WTC11 (cell line): ENCODE data around the gene PSD2. TPM values are rescaled to one million over a fixed set of nuclear protein-coding genes. Genes with fewer than 3 reads are reported as not detected.

Source experiments
- ATAC-seq: fragments of 200-7000 bp; cut with Tn5 transposase; 2 replicates; pipeline ENCODE4 v1.10.0; 2021; ENCODE audit warnings: mild to moderate bottlenecking, moderate library complexity
- CTCF ChIA-PET: fragments of 300-600 bp; sonication (Branson Sonifier 250); formaldehyde crosslinking; loops from one replicate; lab custom pipeline; 2021; ENCODE audit warnings: antibody characterized with exemption; lab: Charles Lee
- POLR2A ChIA-PET: fragments of 350-600 bp; sonication (Branson Sonifier 250); formaldehyde crosslinking; loops from one replicate; lab custom pipeline; 2021; ENCODE audit warnings: antibody characterized with exemption; lab: Charles Lee
- DNase-seq: peaks from one replicate; pipeline ENCODE4 v3.0.0; 2021; ENCODE audit warnings: low spot score
- H3K27ac Mint-ChIP-seq: 2 replicates; pipeline ENCODE4 v1.8.0; 2021; ENCODE audit warnings: mixed read lengths
- H3K27me3 Mint-ChIP-seq: 2 replicates; pipeline ENCODE4 v1.8.0; 2021; ENCODE audit warnings: low read depth, mild to moderate bottlenecking, moderate library complexity, mixed read lengths
- H3K36me3 Mint-ChIP-seq: 2 replicates; pipeline ENCODE4 v1.8.0; 2021; ENCODE audit warnings: mixed read lengths
- H3K4me1 Mint-ChIP-seq: 2 replicates; pipeline ENCODE4 v1.8.0; 2022; ENCODE audit warnings: mixed read lengths
- H3K4me3 Mint-ChIP-seq: 2 replicates; pipeline ENCODE4 v1.8.0; 2021; ENCODE audit warnings: mild to moderate bottlenecking, moderate library complexity, mixed read lengths
- H3K9me3 Mint-ChIP-seq: 2 replicates; pipeline ENCODE4 v1.8.0; 2021; ENCODE audit warnings: mixed read lengths
- ATF3 ChIP-seq: sonication (generic); formaldehyde crosslinking; conservative IDR thresholded peaks from 2 replicates; pipeline ENCODE4 v1.8.1; 2022; ENCODE audit warnings: mild to moderate bottlenecking, missing genetic modification reagents
- CBFB ChIP-seq: sonication (generic); formaldehyde crosslinking; IDR thresholded peaks from 2 replicates; pipeline ENCODE4 v1.8.1; 2022; ENCODE audit warnings: mild to moderate bottlenecking, low read depth, missing genetic modification reagents
- EMX1 ChIP-seq: fragments of 250-450 bp; sonication (Bioruptor Pico); IDR thresholded peaks from 2 replicates; pipeline ENCODE4 v1.8.0; 2021; ENCODE audit warnings: mild to moderate bottlenecking
- ESRRA ChIP-seq: sonication (generic); formaldehyde crosslinking; IDR thresholded peaks from 2 replicates; pipeline ENCODE4 v1.8.1; 2022; ENCODE audit warnings: mild to moderate bottlenecking, missing genetic modification reagents, borderline replicate concordance
- HMGXB4 ChIP-seq: sonication (generic); formaldehyde crosslinking; IDR thresholded peaks from 2 replicates; pipeline ENCODE4 v1.8.1; 2023; ENCODE audit warnings: mild to moderate bottlenecking, moderate library complexity, missing genetic modification reagents
- NFATC4 ChIP-seq: fragments of 250-450 bp; sonication (Bioruptor Pico); IDR thresholded peaks from 2 replicates; pipeline ENCODE4 v1.9.0; 2021; ENCODE audit warnings: mild to moderate bottlenecking
- SMAD4 ChIP-seq: sonication (generic); formaldehyde crosslinking; IDR thresholded peaks from 2 replicates; pipeline ENCODE4 v1.8.0; 2022; ENCODE audit warnings: mild to moderate bottlenecking, missing genetic modification reagents
- TEAD1 ChIP-seq: sonication (generic); formaldehyde crosslinking; IDR thresholded peaks from 2 replicates; pipeline ENCODE4 v1.8.0; 2022; ENCODE audit warnings: mild to moderate bottlenecking, missing genetic modification reagents
- ZNF121 ChIP-seq: sonication (generic); formaldehyde crosslinking; IDR thresholded peaks from 2 replicates; pipeline ENCODE4 v1.8.0; 2023; ENCODE audit warnings: missing genetic modification reagents
- ZNF232 ChIP-seq: sonication (generic); formaldehyde crosslinking; IDR thresholded peaks from 2 replicates; pipeline ENCODE4 v1.8.0; 2022; ENCODE audit warnings: mild to moderate bottlenecking, missing genetic modification reagents
- total RNA-seq: library from RNA; stranded (reverse); gene quantifications from 3 replicates; pipeline ENCODE4 v1.2.3, GENCODE V29; 2021
- TF ChIP-seq, protein P1 (sequence below): sonication (generic); formaldehyde crosslinking; IDR thresholded peaks from 2 replicates; pipeline ENCODE4 v1.8.1; 2022; ENCODE audit warnings: low read depth, mild to moderate bottlenecking, moderate library complexity, missing genetic modification reagents, borderline replicate concordance
- TF ChIP-seq, protein P2 (sequence below): fragments of 250-450 bp; sonication (Bioruptor Pico); IDR thresholded peaks from 2 replicates; pipeline ENCODE4 v2.1.2; 2022; ENCODE audit warnings: mild to moderate bottlenecking, moderate library complexity
- TF ChIP-seq, protein P3 (sequence below): sonication (generic); formaldehyde crosslinking; IDR thresholded peaks from 2 replicates; pipeline ENCODE4 v1.8.1; 2023; ENCODE audit warnings: mild to moderate bottlenecking, missing genetic modification reagents
- TF ChIP-seq, protein P4 (sequence below): fragments of 250-450 bp; sonication (Bioruptor Pico); IDR thresholded peaks from 2 replicates; pipeline ENCODE4 v1.8.0; 2021; ENCODE audit warnings: mild to moderate bottlenecking
- TF ChIP-seq, protein P5 (sequence below): fragments of 250-450 bp; sonication (Bioruptor Pico); IDR thresholded peaks from 2 replicates; pipeline ENCODE4 v1.9.0; 2021; ENCODE audit warnings: moderate library complexity, mild to moderate bottlenecking, inconsistent platforms, borderline replicate concordance
- TF ChIP-seq, protein P6 (sequence below): sonication (generic); formaldehyde crosslinking; IDR thresholded peaks from 2 replicates; pipeline ENCODE4 v1.8.1; 2022; ENCODE audit warnings: mild to moderate bottlenecking, moderate library complexity, missing genetic modification reagents
- TF ChIP-seq, protein P7 (sequence below): sonication (generic); formaldehyde crosslinking; IDR thresholded peaks from 2 replicates; pipeline ENCODE4 v1.8.1; 2023; ENCODE audit warnings: mild to moderate bottlenecking, missing genetic modification reagents, moderate library complexity

PSD2 gene
- total RNA-seq, 1 experiment from 2014 or later, result 0.57 TPM

- Mint-ChIP-seq H3K27ac (no peak overlapping the region), H3K4me1 (peaks cover 12% of the 10 kb centered on the region), H3K4me3 (no peak overlapping the region), H3K27me3 (peaks cover 6% of the 10 kb centered on the region), H3K9me3 (no peaks in the 10 kb centered on the region), H3K36me3 (no peaks in the 10 kb centered on the region)
- POLR2A ChIA-PET, result no interaction called here
- ATAC-seq (no peak), DNase-seq (no peak)
- TF ChIP-seq ZNF121 (CRISPR knock-in tag), result no peak
- TF ChIP-seq TEAD1, result no peak
- TF ChIP-seq CBFB (CRISPR knock-in tag), result no peak
- TF ChIP-seq, protein P1, sequence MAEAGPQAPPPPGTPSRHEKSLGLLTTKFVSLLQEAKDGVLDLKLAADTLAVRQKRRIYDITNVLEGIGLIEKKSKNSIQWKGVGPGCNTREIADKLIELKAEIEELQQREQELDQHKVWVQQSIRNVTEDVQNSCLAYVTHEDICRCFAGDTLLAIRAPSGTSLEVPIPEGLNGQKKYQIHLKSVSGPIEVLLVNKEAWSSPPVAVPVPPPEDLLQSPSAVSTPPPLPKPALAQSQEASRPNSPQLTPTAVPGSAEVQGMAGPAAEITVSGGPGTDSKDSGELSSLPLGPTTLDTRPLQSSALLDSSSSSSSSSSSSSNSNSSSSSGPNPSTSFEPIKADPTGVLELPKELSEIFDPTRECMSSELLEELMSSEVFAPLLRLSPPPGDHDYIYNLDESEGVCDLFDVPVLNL (CRISPR knock-in tag), result no peak
- TF ChIP-seq, protein P2, sequence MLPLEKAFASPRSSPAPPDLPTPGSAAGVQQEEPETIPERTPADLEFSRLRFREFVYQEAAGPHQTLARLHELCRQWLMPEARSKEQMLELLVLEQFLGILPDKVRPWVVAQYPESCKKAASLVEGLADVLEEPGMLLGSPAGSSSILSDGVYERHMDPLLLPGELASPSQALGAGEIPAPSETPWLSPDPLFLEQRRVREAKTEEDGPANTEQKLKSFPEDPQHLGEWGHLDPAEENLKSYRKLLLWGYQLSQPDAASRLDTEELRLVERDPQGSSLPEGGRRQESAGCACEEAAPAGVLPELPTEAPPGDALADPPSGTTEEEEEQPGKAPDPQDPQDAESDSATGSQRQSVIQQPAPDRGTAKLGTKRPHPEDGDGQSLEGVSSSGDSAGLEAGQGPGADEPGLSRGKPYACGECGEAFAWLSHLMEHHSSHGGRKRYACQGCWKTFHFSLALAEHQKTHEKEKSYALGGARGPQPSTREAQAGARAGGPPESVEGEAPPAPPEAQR (CRISPR knock-in tag), result no peak
- TF ChIP-seq ESRRA (CRISPR knock-in tag), result no peak
- TF ChIP-seq HMGXB4, result no peak
- TF ChIP-seq, protein P3, sequence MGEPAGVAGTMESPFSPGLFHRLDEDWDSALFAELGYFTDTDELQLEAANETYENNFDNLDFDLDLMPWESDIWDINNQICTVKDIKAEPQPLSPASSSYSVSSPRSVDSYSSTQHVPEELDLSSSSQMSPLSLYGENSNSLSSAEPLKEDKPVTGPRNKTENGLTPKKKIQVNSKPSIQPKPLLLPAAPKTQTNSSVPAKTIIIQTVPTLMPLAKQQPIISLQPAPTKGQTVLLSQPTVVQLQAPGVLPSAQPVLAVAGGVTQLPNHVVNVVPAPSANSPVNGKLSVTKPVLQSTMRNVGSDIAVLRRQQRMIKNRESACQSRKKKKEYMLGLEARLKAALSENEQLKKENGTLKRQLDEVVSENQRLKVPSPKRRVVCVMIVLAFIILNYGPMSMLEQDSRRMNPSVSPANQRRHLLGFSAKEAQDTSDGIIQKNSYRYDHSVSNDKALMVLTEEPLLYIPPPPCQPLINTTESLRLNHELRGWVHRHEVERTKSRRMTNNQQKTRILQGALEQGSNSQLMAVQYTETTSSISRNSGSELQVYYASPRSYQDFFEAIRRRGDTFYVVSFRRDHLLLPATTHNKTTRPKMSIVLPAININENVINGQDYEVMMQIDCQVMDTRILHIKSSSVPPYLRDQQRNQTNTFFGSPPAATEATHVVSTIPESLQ (CRISPR knock-in tag), result no peak
- no peak for TF ChIP-seq ZNF232 (CRISPR knock-in tag)
- TF ChIP-seq, protein P4, sequence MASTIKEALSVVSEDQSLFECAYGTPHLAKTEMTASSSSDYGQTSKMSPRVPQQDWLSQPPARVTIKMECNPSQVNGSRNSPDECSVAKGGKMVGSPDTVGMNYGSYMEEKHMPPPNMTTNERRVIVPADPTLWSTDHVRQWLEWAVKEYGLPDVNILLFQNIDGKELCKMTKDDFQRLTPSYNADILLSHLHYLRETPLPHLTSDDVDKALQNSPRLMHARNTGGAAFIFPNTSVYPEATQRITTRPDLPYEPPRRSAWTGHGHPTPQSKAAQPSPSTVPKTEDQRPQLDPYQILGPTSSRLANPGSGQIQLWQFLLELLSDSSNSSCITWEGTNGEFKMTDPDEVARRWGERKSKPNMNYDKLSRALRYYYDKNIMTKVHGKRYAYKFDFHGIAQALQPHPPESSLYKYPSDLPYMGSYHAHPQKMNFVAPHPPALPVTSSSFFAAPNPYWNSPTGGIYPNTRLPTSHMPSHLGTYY (CRISPR knock-in tag), result no peak
- TF ChIP-seq, protein P5, sequence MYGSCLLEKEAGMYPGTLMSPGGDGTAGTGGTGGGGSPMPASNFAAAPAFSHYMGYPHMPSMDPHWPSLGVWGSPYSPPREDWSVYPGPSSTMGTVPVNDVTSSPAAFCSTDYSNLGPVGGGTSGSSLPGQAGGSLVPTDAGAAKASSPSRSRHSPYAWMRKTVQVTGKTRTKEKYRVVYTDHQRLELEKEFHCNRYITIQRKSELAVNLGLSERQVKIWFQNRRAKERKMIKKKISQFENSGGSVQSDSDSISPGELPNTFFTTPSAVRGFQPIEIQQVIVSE (CRISPR knock-in tag), result no peak
- TF ChIP-seq ATF3 (CRISPR knock-in tag), result no peak
- TF ChIP-seq NFATC4, result no peak
- TF ChIP-seq SMAD4 (CRISPR knock-in tag), result no peak
- TF ChIP-seq EMX1 (CRISPR knock-in tag), result no peak
- TF ChIP-seq, protein P6, sequence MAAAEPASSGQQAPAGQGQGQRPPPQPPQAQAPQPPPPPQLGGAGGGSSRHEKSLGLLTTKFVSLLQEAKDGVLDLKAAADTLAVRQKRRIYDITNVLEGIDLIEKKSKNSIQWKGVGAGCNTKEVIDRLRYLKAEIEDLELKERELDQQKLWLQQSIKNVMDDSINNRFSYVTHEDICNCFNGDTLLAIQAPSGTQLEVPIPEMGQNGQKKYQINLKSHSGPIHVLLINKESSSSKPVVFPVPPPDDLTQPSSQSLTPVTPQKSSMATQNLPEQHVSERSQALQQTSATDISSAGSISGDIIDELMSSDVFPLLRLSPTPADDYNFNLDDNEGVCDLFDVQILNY (CRISPR knock-in tag), result no peak
- TF ChIP-seq, protein P7, sequence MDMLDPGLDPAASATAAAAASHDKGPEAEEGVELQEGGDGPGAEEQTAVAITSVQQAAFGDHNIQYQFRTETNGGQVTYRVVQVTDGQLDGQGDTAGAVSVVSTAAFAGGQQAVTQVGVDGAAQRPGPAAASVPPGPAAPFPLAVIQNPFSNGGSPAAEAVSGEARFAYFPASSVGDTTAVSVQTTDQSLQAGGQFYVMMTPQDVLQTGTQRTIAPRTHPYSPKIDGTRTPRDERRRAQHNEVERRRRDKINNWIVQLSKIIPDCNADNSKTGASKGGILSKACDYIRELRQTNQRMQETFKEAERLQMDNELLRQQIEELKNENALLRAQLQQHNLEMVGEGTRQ (CRISPR knock-in tag), result no peak
- CTCF ChIA-PET, result interaction anchor here (0.6 to 5.8 kb wide), 26 partner anchors 8 to 211 kb away, joined by 3 to 79 read pairs (median 4); no protein-coding TSS in a partner anchor
Observed at GRCh38 chr5:139863361-139863760, 67.8 kb downstream of the PSD2 start.
